CD8-positive, alpha-beta memory T cell (primary cell): ENCODE measurements around the gene MCF2L. TPM values are rescaled to one million over a fixed set of nuclear protein-coding genes. Genes with fewer than 3 reads are reported as not detected.
"Not testable (repeated sequence)": the region's sequence is repeated elsewhere in the genome, so short reads cannot be mapped to it uniquely, and the experiment has no call there.

Experiments used
- CTCF ChIA-PET: fragments of 350-600 bp; sonication (Branson Sonifier 250); formaldehyde crosslinking; loops from one replicate; lab custom pipeline; 2021; ENCODE audit warnings: antibody characterized with exemption; lab: Charles Lee
- POLR2A ChIA-PET: fragments of 350-600 bp; sonication (Branson Sonifier 250); formaldehyde crosslinking; loops from one replicate; lab custom pipeline; 2021; ENCODE audit warnings: antibody characterized with exemption; lab: Charles Lee
- DNase-seq, 5 donors: peaks; one replicate each; pipeline versions ENCODE4 v3.0.0 to v3.0.0-alpha.2; 2020 to 2022; ENCODE audit warnings: mixed read lengths in 1 of 5
- H3K27ac ChIP-seq: one replicate; pipeline ENCODE4 v1.7.0; 2013; ENCODE audit warnings: low read depth, mild to moderate bottlenecking, low read length, moderate library complexity
- H3K27me3 ChIP-seq: 2 replicates; pipeline ENCODE4 v1.7.0; 2013; ENCODE audit warnings: low read length, mild to moderate bottlenecking; ENCODE audit not compliant: insufficient read depth, poor library complexity, severe bottlenecking
- H3K36me3 ChIP-seq: 2 replicates; pipeline ENCODE4 v1.7.0; 2013; ENCODE audit warnings: mild to moderate bottlenecking, low read length, moderate library complexity; ENCODE audit not compliant: insufficient read depth
- H3K4me1 ChIP-seq: 2 replicates; pipeline ENCODE4 v1.7.0; 2013; ENCODE audit warnings: mild to moderate bottlenecking, low read length, moderate library complexity; ENCODE audit not compliant: insufficient read depth
- H3K4me3 ChIP-seq: 2 replicates; pipeline ENCODE4 v1.7.0; 2013; ENCODE audit warnings: mild to moderate bottlenecking, low read length
- H3K9me3 ChIP-seq: 2 replicates; pipeline ENCODE4 v1.7.0; 2013; ENCODE audit warnings: mild to moderate bottlenecking, low read length
- H3K27ac Mint-ChIP-seq, 8 donors: one replicate each; pipeline ENCODE4 v1.8.0; 2020 to 2021; ENCODE audit warnings: mixed read lengths in 8 of 8, mild to moderate bottlenecking in 6 of 8, inconsistent platforms in 3 of 8, moderate library complexity in 3 of 8
- H3K27me3 Mint-ChIP-seq, 2 donors: one replicate each; pipeline ENCODE4 v1.8.0; 2020 to 2021; ENCODE audit warnings: mixed read lengths in 2 of 2, mild to moderate bottlenecking in 1 of 2, moderate library complexity in 1 of 2
- H3K36me3 Mint-ChIP-seq, 3 donors: one replicate each; pipeline ENCODE4 v1.8.0; 2020 to 2021; ENCODE audit warnings: mixed read lengths in 3 of 3, inconsistent platforms in 1 of 3, mild to moderate bottlenecking in 1 of 3
- H3K4me1 Mint-ChIP-seq, 3 donors: one replicate each; pipeline ENCODE4 v1.8.0; 2020 to 2021; ENCODE audit warnings: mixed read lengths in 3 of 3, inconsistent platforms in 1 of 3, mild to moderate bottlenecking in 1 of 3
- H3K4me3 Mint-ChIP-seq, 7 donors: one replicate each; pipeline ENCODE4 v1.8.0; 2020 to 2021; ENCODE audit warnings: mixed read lengths in 7 of 7, mild to moderate bottlenecking in 6 of 7, moderate library complexity in 4 of 7, inconsistent platforms in 2 of 7
- H3K9me3 Mint-ChIP-seq, 5 donors: one replicate each; pipeline ENCODE4 v1.8.0; 2020 to 2022; ENCODE audit warnings: mixed read lengths in 5 of 5, mild to moderate bottlenecking in 3 of 5, moderate library complexity in 2 of 5, inconsistent platforms in 1 of 5
- polyA plus RNA-seq: library from polyadenylated mRNA; unstranded; fragments of 300-500 nt; fragmentation: Illumina TruSeq; gene quantifications from one replicate; pipeline ENCODE4 v1.2.3, GENCODE V29; 2021
- total RNA-seq, 2 experiments: library from RNA; stranded (reverse); gene quantifications; one replicate each; pipeline ENCODE4 v1.2.3, GENCODE V29; 2021

MCF2L gene
- total and polyA plus RNA-seq, 3 experiments from 2014 or later, result 2.5 to 9.6 (median 9.1) TPM

GRCh38 chr13:113112475-113112874 lies 143.5 kb downstream of the MCF2L start:
- POLR2A ChIA-PET, CTCF ChIA-PET, H3K9me3 ChIP-seq, H3K4me3 ChIP-seq, H3K4me3 Mint-ChIP-seq, H3K36me3 Mint-ChIP-seq, H3K36me3 ChIP-seq, H3K27me3 ChIP-seq, H3K9me3 Mint-ChIP-seq, H3K27ac Mint-ChIP-seq, H3K4me1 ChIP-seq, H3K27me3 Mint-ChIP-seq, H3K27ac ChIP-seq, H3K4me1 Mint-ChIP-seq: not testable (repeated sequence)
- peak in 1 of 5 donors; percentile 9 for DNase-seq

GRCh38 chr13:113112893-113113845 lies 144.2 kb downstream of the MCF2L start:
- Mint-ChIP-seq H3K27ac (no peak overlapping the region), H3K9me3 (no peaks in the 10 kb centered on the region), H3K27me3 (peaks cover 1 to 5% of the 10 kb centered on the region in 2 donors), H3K36me3 (no peaks in the 10 kb centered on the region), H3K4me1 (no peaks in the 10 kb centered on the region), H3K4me3 (peak overlapping the region in 1 of 7 donors; percentile 27)
- ChIA-PET CTCF (no interaction called here), POLR2A (no interaction called here)
- Histone ChIP-seq H3K27ac (no peak overlapping the region), H3K4me1 (no peaks in the 10 kb centered on the region), H3K27me3 (peaks cover 4% of the 10 kb centered on the region), H3K36me3 (no peaks in the 10 kb centered on the region), H3K4me3 (no peak overlapping the region), H3K9me3 (no peaks in the 10 kb centered on the region)
- DNase-seq, result peak in 1 of 5 donors; percentile 9

- Histone ChIP-seq H3K36me3 (no peaks in the 10 kb centered on the region), H3K4me3 (no peak overlapping the region), H3K27me3 (peaks cover 4% of the 10 kb centered on the region), H3K4me1 (no peaks in the 10 kb centered on the region), H3K9me3 (no peaks in the 10 kb centered on the region), H3K27ac (no peak overlapping the region)
- ChIA-PET CTCF (no interaction called here), POLR2A (no interaction called here)
- no peaks in the 10 kb centered on the region for H3K36me3 Mint-ChIP-seq
- no peaks in the 10 kb centered on the region for H3K9me3 Mint-ChIP-seq
- no peak overlapping the region for H3K4me3 Mint-ChIP-seq
- peaks cover 1 to 5% of the 10 kb centered on the region in 2 donors for H3K27me3 Mint-ChIP-seq
- no peak for DNase-seq
- H3K4me1 Mint-ChIP-seq, result no peaks in the 10 kb centered on the region
- H3K27ac Mint-ChIP-seq, result no peak overlapping the region
Observed at GRCh38 chr13:113113846-113114271, 144.8 kb downstream of the MCF2L start.

- DNase-seq, result no peak
- no peaks in the 10 kb centered on the region for H3K27me3 ChIP-seq
Observed at GRCh38 chr13:113114511-113115362, 145.7 kb downstream of the MCF2L start.

GRCh38 chr13:113115363-113116205 lies 146.6 kb downstream of the MCF2L start:
- H3K36me3 ChIP-seq, result no peaks in the 10 kb centered on the region
- H3K27me3 ChIP-seq, result no peaks in the 10 kb centered on the region
- DNase-seq, result peak in 1 of 5 donors; percentile 30
- no peaks in the 10 kb centered on the region for H3K9me3 Mint-ChIP-seq
- no peak overlapping the region for H3K27ac Mint-ChIP-seq
- CTCF ChIA-PET, result no interaction called here
- no peaks in the 10 kb centered on the region for H3K4me1 ChIP-seq
- no peaks in the 10 kb centered on the region for H3K4me1 Mint-ChIP-seq
- H3K9me3 ChIP-seq, result no peaks in the 10 kb centered on the region
- no peak overlapping the region for H3K4me3 Mint-ChIP-seq
- H3K27ac ChIP-seq, result no peak overlapping the region
- H3K4me3 ChIP-seq, result no peak overlapping the region
- H3K27me3 Mint-ChIP-seq, result peaks cover 0 to 16% of the 10 kb centered on the region in 2 donors
- POLR2A ChIA-PET, result no interaction called here
- no peaks in the 10 kb centered on the region for H3K36me3 Mint-ChIP-seq

More at GRCh38 chr13:113114511-113115362, 145.7 kb downstream of the MCF2L start:
- Histone ChIP-seq H3K4me3 (no peak overlapping the region), H3K4me1 (no peaks in the 10 kb centered on the region), H3K27ac (no peak overlapping the region), H3K9me3 (no peaks in the 10 kb centered on the region), H3K36me3 (no peaks in the 10 kb centered on the region)
- Mint-ChIP-seq H3K27ac (no peak overlapping the region), H3K4me1 (no peaks in the 10 kb centered on the region), H3K27me3 (peaks cover 0 to 12% of the 10 kb centered on the region in 2 donors), H3K36me3 (no peaks in the 10 kb centered on the region), H3K9me3 (no peaks in the 10 kb centered on the region), H3K4me3 (no peak overlapping the region)
- POLR2A ChIA-PET, result no interaction called here
- CTCF ChIA-PET, result no interaction called here

- peaks cover 0 to 16% of the 10 kb centered on the region in 2 donors for H3K27me3 Mint-ChIP-seq
- H3K4me1 ChIP-seq, result no peaks in the 10 kb centered on the region
Observed at GRCh38 chr13:113116206-113116800, 147.3 kb downstream of the MCF2L start.

GRCh38 chr13:113116871-113117271 lies 147.9 kb downstream of the MCF2L start:
- no peaks in the 10 kb centered on the region for H3K36me3 ChIP-seq

More at GRCh38 chr13:113116206-113116800, 147.3 kb downstream of the MCF2L start:
- no peaks in the 10 kb centered on the region for H3K36me3 Mint-ChIP-seq
- H3K9me3 Mint-ChIP-seq, result no peaks in the 10 kb centered on the region
- Histone ChIP-seq H3K27ac (no peak overlapping the region), H3K27me3 (no peaks in the 10 kb centered on the region), H3K36me3 (no peaks in the 10 kb centered on the region), H3K4me3 (no peak overlapping the region), H3K9me3 (no peaks in the 10 kb centered on the region)
- POLR2A ChIA-PET, result no interaction called here
- no peak for DNase-seq
- H3K27ac Mint-ChIP-seq, result peak overlapping the region in 1 of 8 donors; percentile 50
- H3K4me1 Mint-ChIP-seq, result no peaks in the 10 kb centered on the region
- CTCF ChIA-PET, result no interaction called here
- H3K4me3 Mint-ChIP-seq, result no peak overlapping the region

More at GRCh38 chr13:113116871-113117271, 147.9 kb downstream of the MCF2L start:
- no peak overlapping the region for H3K27ac Mint-ChIP-seq
- H3K27ac ChIP-seq, result no peak overlapping the region
- DNase-seq, result no peak
- peaks cover 0 to 16% of the 10 kb centered on the region in 2 donors for H3K27me3 Mint-ChIP-seq
- H3K9me3 ChIP-seq, result no peaks in the 10 kb centered on the region
- no peaks in the 10 kb centered on the region for H3K4me1 Mint-ChIP-seq
- no peaks in the 10 kb centered on the region for H3K9me3 Mint-ChIP-seq
- H3K4me1 ChIP-seq, result no peaks in the 10 kb centered on the region
- H3K36me3 Mint-ChIP-seq, result no peaks in the 10 kb centered on the region
- no peaks in the 10 kb centered on the region for H3K27me3 ChIP-seq
- no peak overlapping the region for H3K4me3 ChIP-seq
- CTCF ChIA-PET, result no interaction called here
- POLR2A ChIA-PET, result no interaction called here
- no peak overlapping the region for H3K4me3 Mint-ChIP-seq
